Body of pancreas (tissue), 4 donors: ENCODE measurements around the gene ABCC11.

Experiments
- POLR2A ChIP-seq, 3 donors: fragments of 450-650 bp; IDR thresholded peaks; one replicate each; pipeline ENCODE4 v1.6.1; 2016; ENCODE audit warnings: antibody characterized with exemption in 3 of 3, mild to moderate bottlenecking in 2 of 3
- TF ChIP-seq, protein P1 (sequence below), 7 experiments: fragments of 450-650 bp in 4 of 7; fragments of 200-600 bp in 3 of 7; sonication (generic) in 3 of 7; IDR thresholded peaks; one replicate each; pipeline ENCODE4 v1.5.1; 2016 to 2019; ENCODE audit warnings: antibody characterized with exemption in 7 of 7

GRCh38 chr16:48234630-48235029 lies 12.7 kb downstream of the ABCC11 start:
- TF ChIP-seq, protein P1, sequence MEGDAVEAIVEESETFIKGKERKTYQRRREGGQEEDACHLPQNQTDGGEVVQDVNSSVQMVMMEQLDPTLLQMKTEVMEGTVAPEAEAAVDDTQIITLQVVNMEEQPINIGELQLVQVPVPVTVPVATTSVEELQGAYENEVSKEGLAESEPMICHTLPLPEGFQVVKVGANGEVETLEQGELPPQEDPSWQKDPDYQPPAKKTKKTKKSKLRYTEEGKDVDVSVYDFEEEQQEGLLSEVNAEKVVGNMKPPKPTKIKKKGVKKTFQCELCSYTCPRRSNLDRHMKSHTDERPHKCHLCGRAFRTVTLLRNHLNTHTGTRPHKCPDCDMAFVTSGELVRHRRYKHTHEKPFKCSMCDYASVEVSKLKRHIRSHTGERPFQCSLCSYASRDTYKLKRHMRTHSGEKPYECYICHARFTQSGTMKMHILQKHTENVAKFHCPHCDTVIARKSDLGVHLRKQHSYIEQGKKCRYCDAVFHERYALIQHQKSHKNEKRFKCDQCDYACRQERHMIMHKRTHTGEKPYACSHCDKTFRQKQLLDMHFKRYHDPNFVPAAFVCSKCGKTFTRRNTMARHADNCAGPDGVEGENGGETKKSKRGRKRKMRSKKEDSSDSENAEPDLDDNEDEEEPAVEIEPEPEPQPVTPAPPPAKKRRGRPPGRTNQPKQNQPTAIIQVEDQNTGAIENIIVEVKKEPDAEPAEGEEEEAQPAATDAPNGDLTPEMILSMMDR (IDR thresholded peaks at IDR 0.05), result no peak
- TF ChIP-seq POLR2A (IDR thresholded peaks at IDR 0.05), result no peak
